GM21723 (cell line): ENCODE results near the gene SLC22A3.

ENCODE experiments used
- ATAC-seq: cut with Tn5 transposase; IDR thresholded peaks from one replicate; pipeline ENCODE4 v1.9.1; 2021; ENCODE audit warnings: mild to moderate bottlenecking, moderate library complexity; ENCODE audit not compliant: unreplicated experiment

SLC22A3 gene

GRCh38 chr6:160487116-160487515, 138.9 kb downstream of the SLC22A3 start:
- no peak for ATAC-seq

GRCh38 chr6:160489091-160489490, 140.9 kb downstream of the SLC22A3 start:
- ATAC-seq: no peak

- ATAC-seq: no peak
These were observed 146.4 kb downstream of the SLC22A3 start for GRCh38 chr6:160494576-160494975.

GRCh38 chr6:160500639-160501038, 152.5 kb downstream of the SLC22A3 start:
- ATAC-seq: no peak
